HepG2 (cell line): ENCODE measurements around the gene NIT2. TPM values are rescaled to one million over a fixed set of nuclear protein-coding genes. Genes with fewer than 3 reads are reported as not detected.

ENCODE experiments used
- ATAC-seq: fragments of 200-7000 bp; cut with Tn5 transposase; 3 replicates; pipeline ENCODE4 v1.9.1; 2020; ENCODE audit warnings: mild to moderate bottlenecking, moderate library complexity
- BruUV-seq: library from RNA; stranded (reverse); fragments of 400-500 nt; replicated peaks from 2 replicates; lab custom pipeline; 2021; lab: Mats Ljungman, UMichigan
- CTCF ChIA-PET: fragments of 300-600 bp; formaldehyde crosslinking; extraction: SDS; loops from one replicate; lab custom pipeline; 2021; ENCODE audit warnings: low total read pairs, inconsistent platforms, low intra/inter-chr PET ratio; lab: Yijun Ruan, JAX
- POLR2A ChIA-PET: fragments of 350-600 bp; sonication (Branson Sonifier 250); formaldehyde crosslinking; loops from one replicate; lab custom pipeline; 2020; ENCODE audit warnings: antibody characterized with exemption, inconsistent platforms; lab: Yijun Ruan, JAX
- DNase-seq: peaks from one replicate; pipeline ENCODE4 v3.0.0-alpha.2; 2015; ENCODE audit warnings: low spot score
- FAIRE-seq: peaks from 3 replicates; lab custom pipeline; 2011; peaks lifted over from hg19 to GRCh38; lab: Jason Lieb, UNC
- H2AFZ ChIP-seq: one replicate; pipeline ENCODE4 v1.6.1; 2011; ENCODE audit warnings: low read length, inconsistent platforms
- H3K27ac ChIP-seq: fragments of 300-600 bp; 3 replicates; pipeline ENCODE4 v1.8.0; 2011; ENCODE audit warnings: mixed run types, mild to moderate bottlenecking, mixed read lengths, low read length, inconsistent platforms; ENCODE audit not compliant: insufficient read depth; ENCODE audit errors: extremely low read length
- H3K27me3 ChIP-seq, 2 experiments: fragments of 200-600 bp in 1 of 2; 2 replicates in 1 of 2; 3 replicates in 1 of 2; pipeline versions ENCODE4 v1.6.0 to v1.8.0; 2011; ENCODE audit warnings: low read length in 2 of 2, mild to moderate bottlenecking in 2 of 2, moderate library complexity in 2 of 2, inconsistent platforms in 1 of 2; ENCODE audit not compliant: insufficient read depth in 2 of 2, control insufficient read depth in 1 of 2
- H3K36me3 ChIP-seq, 2 experiments: fragments of 200-600 bp in 1 of 2; replicated peaks in 1 of 2; 2 replicates in 1 of 2; 3 replicates in 1 of 2; pipeline versions ENCODE4 v1.5.1 to v1.8.0; 2011; ENCODE audit warnings: low read length in 2 of 2, inconsistent platforms in 1 of 2; ENCODE audit not compliant: insufficient read depth in 2 of 2, control insufficient read depth in 1 of 2
- H3K4me1 ChIP-seq: 2 replicates; pipeline ENCODE4 v1.5.1; 2012; ENCODE audit warnings: low read length, inconsistent platforms; ENCODE audit not compliant: insufficient read depth
- H3K4me2 ChIP-seq: 2 replicates; pipeline ENCODE4 v1.6.0; 2011; ENCODE audit warnings: low read depth, low read length, inconsistent platforms
- H3K4me3 ChIP-seq, 3 experiments: fragments of 200-600 bp in 1 of 3; sonication (generic), shearing (Covaris generic) in 1 of 3; replicated peaks in 1 of 3; 2 replicates each; pipeline ENCODE4 v1.5.1; 2011 to 2016; ENCODE audit warnings: low read length in 3 of 3, inconsistent platforms in 2 of 3, low read depth in 2 of 3, mild to moderate bottlenecking in 2 of 3, control low read depth in 1 of 3, mixed read lengths in 1 of 3; ENCODE audit not compliant: insufficient read depth in 1 of 3
- H3K79me2 ChIP-seq: one replicate; pipeline ENCODE4 v1.6.1; 2011; ENCODE audit warnings: low read length, inconsistent platforms; ENCODE audit not compliant: insufficient read depth
- H3K9ac ChIP-seq: 2 replicates; pipeline ENCODE4 v1.6.0; 2011; ENCODE audit warnings: mild to moderate bottlenecking, low read depth, low read length, inconsistent platforms; ENCODE audit not compliant: insufficient read depth
- H3K9me3 ChIP-seq: 2 replicates; pipeline ENCODE4 v1.5.1; 2012; ENCODE audit warnings: mild to moderate bottlenecking, low read length
- H4K20me1 ChIP-seq: 2 replicates; pipeline ENCODE4 v1.6.0; 2011; ENCODE audit warnings: inconsistent platforms, mild to moderate bottlenecking, low read length, moderate library complexity; ENCODE audit not compliant: insufficient read depth
- CBFB ChIP-seq: sonication (generic); formaldehyde crosslinking; IDR thresholded peaks from 2 replicates; pipeline ENCODE4 v1.4.0; 2020; ENCODE audit warnings: missing genetic modification reagents
- SETDB1 ChIP-seq: sonication (generic); formaldehyde crosslinking; IDR thresholded peaks from 2 replicates; pipeline ENCODE4 v1.5.1; 2020; ENCODE audit warnings: missing genetic modification reagents, mild to moderate bottlenecking, borderline replicate concordance
- SIX4 ChIP-seq: sonication (generic); formaldehyde crosslinking; IDR thresholded peaks from 2 replicates; pipeline ENCODE4 v1.4.0; 2020; ENCODE audit warnings: missing genetic modification reagents
- TAF15 ChIP-seq: fragments of 200-400 bp; formaldehyde crosslinking; IDR thresholded peaks from one replicate; pipeline ENCODE4 v1.6.1; 2018; ENCODE audit warnings: mild to moderate bottlenecking, low read depth, low read length; ENCODE audit not compliant: poor library complexity, severe bottlenecking
- TBX2 ChIP-seq: sonication (generic); formaldehyde crosslinking; IDR thresholded peaks from 2 replicates; pipeline ENCODE4 v1.5.0; 2020; ENCODE audit warnings: missing genetic modification reagents, mild to moderate bottlenecking, borderline replicate concordance
- TBX3 ChIP-seq: fragments of 450-650 bp; IDR thresholded peaks from 2 replicates; pipeline ENCODE4 v1.6.1; 2017; ENCODE audit warnings: antibody characterized with exemption, mild to moderate bottlenecking, inconsistent platforms, borderline replicate concordance
- TRIM22 ChIP-seq: fragments of 450-650 bp; IDR thresholded peaks from 2 replicates; pipeline ENCODE4 v1.6.1; 2017
- ZFP62 ChIP-seq: sonication (generic); formaldehyde crosslinking; IDR thresholded peaks from 2 replicates; pipeline ENCODE4 v1.4.0; 2020; ENCODE audit warnings: missing genetic modification reagents
- ZHX2 ChIP-seq, 2 experiments: sonication (generic) in 1 of 2; formaldehyde crosslinking in 1 of 2; IDR thresholded peaks; 2 replicates each; pipeline versions ENCODE4 v1.6.1 to v1.9.0; 2014 to 2022; ENCODE audit warnings: antibody characterized with exemption in 1 of 2, borderline replicate concordance in 1 of 2, inconsistent platforms in 1 of 2, low read depth in 1 of 2, missing genetic modification reagents in 1 of 2
- ZNF12 ChIP-seq: sonication (generic); formaldehyde crosslinking; IDR thresholded peaks from 2 replicates; pipeline ENCODE4 v1.5.0; 2020; ENCODE audit warnings: missing genetic modification reagents
- ZNF431 ChIP-seq: sonication (generic); formaldehyde crosslinking; IDR thresholded peaks from 2 replicates; pipeline ENCODE4 v1.9.0; 2022; ENCODE audit warnings: missing genetic modification reagents, low read depth, mild to moderate bottlenecking, borderline replicate concordance
- ZNF597 ChIP-seq: sonication (generic); formaldehyde crosslinking; IDR thresholded peaks from 2 replicates; pipeline ENCODE4 v1.5.0; 2020; ENCODE audit warnings: missing genetic modification reagents
- ZNF746 ChIP-seq: sonication (generic); formaldehyde crosslinking; IDR thresholded peaks from 2 replicates; pipeline ENCODE4 v1.8.0; 2022; ENCODE audit warnings: mild to moderate bottlenecking, missing genetic modification reagents
- ZXDC ChIP-seq: sonication (generic); formaldehyde crosslinking; IDR thresholded peaks from 2 replicates; pipeline ENCODE4 v1.5.0; 2020; ENCODE audit warnings: mild to moderate bottlenecking, missing genetic modification reagents
- WGBS: methylation state at CpG from one replicate; pipeline ENCODE4 v1.1.6; 2017; ENCODE audit warnings: low lambda C conversion rate; 5-methylcytosine and 5-hydroxymethylcytosine counted together
- in situ Hi-C: cut with HindIII; loops from 2 replicates; pipeline ENCODE4 v1.10.0; 2017; ENCODE audit warnings: low pct_unique_long_range_greater_than_20kb; ENCODE audit not compliant: extremely low pct_ligation_motif_present
- intact Hi-C: fragments of 100-400 bp; cut with micrococcal nuclease; formaldehyde crosslinking; loops from one replicate; pipeline ENCODE4 v1.10.0; 2022; ENCODE audit not compliant: unreplicated experiment
- polyA plus RNA-seq, 8 experiments: library from polyadenylated mRNA; depleted of rRNA in 3 of 8; stranded (reverse) in 7 of 8; unstranded in 1 of 8; fragments of >200 nt; fragmentation: Illumina TruSeq in 4 of 8; extraction: Trizol in 4 of 8; gene quantifications; 2 replicates each; pipeline versions ENCODE4 v1.2.1 to v1.2.3, GENCODE V29; 2011 to 2016; ENCODE audit warnings: low read depth in 4 of 8, missing spikeins in 1 of 8, mixed read lengths in 1 of 8; ENCODE audit not compliant: insufficient read depth in 1 of 8
- total RNA-seq, 5 experiments: library from RNA; depleted of rRNA; stranded (reverse); fragments of >200 nt; fragmentation: Illumina TruSeq; extraction: Trizol; gene quantifications; 2 replicates each; pipeline ENCODE4 v1.2.3, GENCODE V29; 2016; ENCODE audit warnings: low read depth in 1 of 5

NIT2 gene
- total and polyA plus RNA-seq, 2 of the 13 experiments (the other 11 are each of a cell fraction or from before 2014, with no cell fraction given), result 43.4 to 49.1 TPM

- intact Hi-C loops (no loop called here), in situ Hi-C loops (no loop called here)
- H3K27me3 ChIP-seq, result no peaks in the 10 kb centered on the region
- H3K9me3 ChIP-seq, result peaks cover 4% of the 10 kb centered on the region; the same call in 1 of the 2 replicates
- ChIA-PET POLR2A (interaction anchor here (1.3 kb wide), 1 partner anchor 31 kb away, joined by 3 read pairs; the partner anchor contains the start of gene NIT2), CTCF (no interaction called here)
- FAIRE-seq, result no peak
- ATAC-seq, result no peak
- H3K9ac ChIP-seq, result no peak overlapping the region
- H3K4me2 ChIP-seq, result no peak overlapping the region
- no peak overlapping the region for H2AFZ ChIP-seq
- H4K20me1 ChIP-seq, result no peaks in the 10 kb centered on the region
- WGBS, result 93% methylated on average over 2 of the region's 2 CpGs
- no peaks in the 10 kb centered on the region for H3K79me2 ChIP-seq
- no peak overlapping the region for H3K4me3 ChIP-seq
- H3K27ac ChIP-seq, result no peak overlapping the region
- DNase-seq, result no peak
- no TSS peak for BruUV-seq
- H3K36me3 ChIP-seq, result peaks cover 6 to 61% of the 10 kb centered on the region in 2 experiments
- H3K4me1 ChIP-seq, result no peaks in the 10 kb centered on the region
- TF ChIP-seq ZFP62 (no peak), ZHX2 (IDR thresholded peaks at IDR 0.05; ENCODE audit: low read depth) (no peak), ZHX2 (CRISPR knock-in tag; IDR thresholded peaks at IDR 0.05; ENCODE audit: borderline replicate concordance) (no peak), ZXDC (CRISPR knock-in tag) (no peak), TRIM22 (no peak), TAF15 (no peak), SIX4 (no peak), ZNF597 (no peak), ZNF746 (CRISPR knock-in tag) (no peak), ZNF431 (CRISPR knock-in tag) (no peak), CBFB (CRISPR knock-in tag) (no peak), TBX3 (no peak), SETDB1 (CRISPR knock-in tag) (no peak), ZNF12 (no peak), TBX2 (CRISPR knock-in tag) (no peak)
These were observed 31.9 kb downstream of the NIT2 start for GRCh38 chr3:100366424-100366823.
